ENCODE measurements around the gene DET1. TPM values are rescaled to one million over a fixed set of nuclear protein-coding genes. Genes with fewer than 3 reads are reported as not detected.
A peak's percentile ranks its signal among the peaks of the same experiment; 100 is the strongest.

Gene DET1
- total and polyA plus RNA-seq, 2 of the 13 experiments (the other 11 are each of a cell fraction or from before 2014, with no cell fraction given): 2.2 to 4.2 TPM

- TF ChIP-seq NR2F6 (IDR thresholded peaks at IDR 0.05) (no peak), NR2F6 (CRISPR knock-in tag; IDR thresholded peaks at IDR 0.05) (peak; percentile 47; the same call in 1 of the 2 replicates), CEBPG (CRISPR knock-in tag; IDR thresholded peaks at IDR 0.05) (no peak), KDM3A (CRISPR knock-in tag; IDR thresholded peaks at IDR 0.05; ENCODE audit: low read depth) (peak; percentile 47; the same call in 1 of the 2 replicates), ZNF569 (CRISPR knock-in tag; IDR thresholded peaks at IDR 0.05; ENCODE audit: borderline replicate concordance) (no peak), POLR2G (IDR thresholded peaks at IDR 0.05; ENCODE audit: low read depth, low read length) (peak; percentile 69), ZBTB4 (CRISPR knock-in tag; IDR thresholded peaks at IDR 0.05; ENCODE audit: borderline replicate concordance) (no peak), AHR (CRISPR knock-in tag; IDR thresholded peaks at IDR 0.05) (no peak), ZNF549 (CRISPR knock-in tag; IDR thresholded peaks at IDR 0.05) (no peak), ZNF367 (CRISPR knock-in tag; IDR thresholded peaks at IDR 0.05; ENCODE audit: borderline replicate concordance) (no peak), MZF1 (CRISPR knock-in tag; IDR thresholded peaks at IDR 0.05; ENCODE audit: borderline replicate concordance) (no peak), CHCHD3 (CRISPR knock-in tag; IDR thresholded peaks at IDR 0.05) (no peak), ZNF30 (CRISPR knock-in tag; IDR thresholded peaks at IDR 0.05) (no peak), ZNF121 (CRISPR knock-in tag; IDR thresholded peaks at IDR 0.05) (no peak), ZNF547 (CRISPR knock-in tag; IDR thresholded peaks at IDR 0.05) (no peak; the same call in 1 of the 2 replicates), CCAR2 (optimal IDR thresholded peaks at IDR 0.05; ENCODE audit: low read depth, low read length) (no peak), GTF2F1 (IDR thresholded peaks at IDR 0.05; ENCODE audit: low read length) (no peak), MYNN (CRISPR knock-in tag; IDR thresholded peaks at IDR 0.05; ENCODE audit: low read depth) (no peak), JUND (CRISPR knock-in tag; IDR thresholded peaks at IDR 0.05) (no peak), MTA1 (CRISPR knock-in tag; IDR thresholded peaks at IDR 0.05; ENCODE audit: borderline replicate concordance) (no peak)
- TF ChIP-seq, protein P1, sequence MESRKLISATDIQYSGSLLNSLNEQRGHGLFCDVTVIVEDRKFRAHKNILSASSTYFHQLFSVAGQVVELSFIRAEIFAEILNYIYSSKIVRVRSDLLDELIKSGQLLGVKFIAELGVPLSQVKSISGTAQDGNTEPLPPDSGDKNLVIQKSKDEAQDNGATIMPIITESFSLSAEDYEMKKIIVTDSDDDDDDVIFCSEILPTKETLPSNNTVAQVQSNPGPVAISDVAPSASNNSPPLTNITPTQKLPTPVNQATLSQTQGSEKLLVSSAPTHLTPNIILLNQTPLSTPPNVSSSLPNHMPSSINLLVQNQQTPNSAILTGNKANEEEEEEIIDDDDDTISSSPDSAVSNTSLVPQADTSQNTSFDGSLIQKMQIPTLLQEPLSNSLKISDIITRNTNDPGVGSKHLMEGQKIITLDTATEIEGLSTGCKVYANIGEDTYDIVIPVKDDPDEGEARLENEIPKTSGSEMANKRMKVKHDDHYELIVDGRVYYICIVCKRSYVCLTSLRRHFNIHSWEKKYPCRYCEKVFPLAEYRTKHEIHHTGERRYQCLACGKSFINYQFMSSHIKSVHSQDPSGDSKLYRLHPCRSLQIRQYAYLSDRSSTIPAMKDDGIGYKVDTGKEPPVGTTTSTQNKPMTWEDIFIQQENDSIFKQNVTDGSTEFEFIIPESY (CRISPR knock-in tag; IDR thresholded peaks at IDR 0.05): 0 out of 2 replicates have a peak, but pooled peaks have one; percentile 27
- TF ChIP-seq, protein P2, sequence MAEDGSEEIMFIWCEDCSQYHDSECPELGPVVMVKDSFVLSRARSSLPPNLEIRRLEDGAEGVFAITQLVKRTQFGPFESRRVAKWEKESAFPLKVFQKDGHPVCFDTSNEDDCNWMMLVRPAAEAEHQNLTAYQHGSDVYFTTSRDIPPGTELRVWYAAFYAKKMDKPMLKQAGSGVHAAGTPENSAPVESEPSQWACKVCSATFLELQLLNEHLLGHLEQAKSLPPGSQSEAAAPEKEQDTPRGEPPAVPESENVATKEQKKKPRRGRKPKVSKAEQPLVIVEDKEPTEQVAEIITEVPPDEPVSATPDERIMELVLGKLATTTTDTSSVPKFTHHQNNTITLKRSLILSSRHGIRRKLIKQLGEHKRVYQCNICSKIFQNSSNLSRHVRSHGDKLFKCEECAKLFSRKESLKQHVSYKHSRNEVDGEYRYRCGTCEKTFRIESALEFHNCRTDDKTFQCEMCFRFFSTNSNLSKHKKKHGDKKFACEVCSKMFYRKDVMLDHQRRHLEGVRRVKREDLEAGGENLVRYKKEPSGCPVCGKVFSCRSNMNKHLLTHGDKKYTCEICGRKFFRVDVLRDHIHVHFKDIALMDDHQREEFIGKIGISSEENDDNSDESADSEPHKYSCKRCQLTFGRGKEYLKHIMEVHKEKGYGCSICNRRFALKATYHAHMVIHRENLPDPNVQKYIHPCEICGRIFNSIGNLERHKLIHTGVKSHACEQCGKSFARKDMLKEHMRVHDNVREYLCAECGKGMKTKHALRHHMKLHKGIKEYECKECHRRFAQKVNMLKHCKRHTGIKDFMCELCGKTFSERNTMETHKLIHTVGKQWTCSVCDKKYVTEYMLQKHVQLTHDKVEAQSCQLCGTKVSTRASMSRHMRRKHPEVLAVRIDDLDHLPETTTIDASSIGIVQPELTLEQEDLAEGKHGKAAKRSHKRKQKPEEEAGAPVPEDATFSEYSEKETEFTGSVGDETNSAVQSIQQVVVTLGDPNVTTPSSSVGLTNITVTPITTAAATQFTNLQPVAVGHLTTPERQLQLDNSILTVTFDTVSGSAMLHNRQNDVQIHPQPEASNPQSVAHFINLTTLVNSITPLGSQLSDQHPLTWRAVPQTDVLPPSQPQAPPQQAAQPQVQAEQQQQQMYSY (CRISPR knock-in tag; IDR thresholded peaks at IDR 0.05): no peak
Observed at GRCh38 chr15:88546248-88547129, at the start of gene DET1 (continued).
